HCT116 (cell line): ENCODE data around the gene SLC25A29. TPM values are rescaled to one million over a fixed set of nuclear protein-coding genes. Genes with fewer than 3 reads are reported as not detected.

Experiments used
- ATAC-seq: fragments of 200-7000 bp; cut with Tn5 transposase; 2 replicates; pipeline ENCODE4 v1.9.1; 2020; ENCODE audit warnings: mild to moderate bottlenecking, moderate library complexity
- BruUV-seq: library from RNA; stranded (reverse); fragments of 400-500 nt; replicated peaks from 2 replicates; lab custom pipeline; 2021; lab: Mats Ljungman, UMichigan
- CTCF ChIA-PET: fragments of 300-600 bp; sonication (Branson Sonifier 250); formaldehyde crosslinking; loops from one replicate; lab custom pipeline; 2021; ENCODE audit warnings: antibody characterized with exemption; lab: Charles Lee
- POLR2A ChIA-PET: fragments of 300-600, 350-600 bp; sonication (Branson Sonifier 250); formaldehyde crosslinking; loops from one replicate; lab custom pipeline; 2021; ENCODE audit warnings: antibody characterized with exemption; lab: Charles Lee
- RAD21 ChIA-PET, 2 experiments: fragments of 300-600 bp; sonication (Branson Sonifier 250); formaldehyde crosslinking; loops; one replicate each; lab custom pipeline; 2023; ENCODE audit warnings: low total read pairs in 2 of 2; ENCODE audit not compliant: uncharacterized antibody in 2 of 2, unreplicated experiment in 2 of 2, low non-redundant PET in 1 of 2; lab: Charles Lee
- DNase-seq: peaks from one replicate; pipeline ENCODE4 v3.0.0-alpha.2; 2010; ENCODE audit warnings: low read depth, low spot score
- H2AFZ ChIP-seq: fragments of 200-600 bp; shearing (Covaris generic), sonication (generic); 2 replicates; pipeline ENCODE4 v1.6.1; 2017; ENCODE audit warnings: low read depth, mixed run types, mixed read lengths, antibody characterized with exemption, low read length; ENCODE audit not compliant: poor library complexity, severe bottlenecking
- H3K27ac ChIP-seq: 2 replicates; pipeline ENCODE4 v1.5.1; 2012; ENCODE audit warnings: low read depth, low read length
- H3K27me3 ChIP-seq: fragments of 200-600 bp; sonication (generic); 2 replicates; pipeline ENCODE4 v1.6.1; 2016; ENCODE audit warnings: mixed run types, low read length, mixed read lengths; ENCODE audit not compliant: insufficient read depth
- H3K36me3 ChIP-seq, 2 experiments: fragments of 200-500 bp in 1 of 2; fragments of 200-600 bp in 1 of 2; sonication (Bioruptor generic) in 1 of 2; sonication (generic) in 1 of 2; 2 replicates each; pipeline versions ENCODE4 v1.5.1 to v1.6.1; 2014 to 2016; ENCODE audit warnings: low read length in 2 of 2, inconsistent platforms in 1 of 2, mixed read lengths in 1 of 2, mixed run types in 1 of 2; ENCODE audit not compliant: insufficient read depth in 2 of 2, control insufficient read depth in 1 of 2
- H3K4me1 ChIP-seq, 2 experiments: fragments of 200-600 bp in 1 of 2; sonication (generic) in 1 of 2; 2 replicates each; pipeline versions ENCODE4 v1.5.1 to v1.6.1; 2012 to 2017; ENCODE audit warnings: low read length in 2 of 2, inconsistent platforms in 1 of 2, mild to moderate bottlenecking in 1 of 2, mixed read lengths in 1 of 2, mixed run types in 1 of 2, moderate library complexity in 1 of 2; ENCODE audit not compliant: insufficient read depth in 2 of 2, control insufficient read depth in 1 of 2
- H3K4me2 ChIP-seq: fragments of 200-600 bp; sonication (generic); 2 replicates; pipeline ENCODE4 v1.6.1; 2017; ENCODE audit warnings: mixed run types, low read length, mixed read lengths
- H3K4me3 ChIP-seq, 2 experiments: fragments of 200-600 bp in 1 of 2; sonication (generic) in 1 of 2; replicated peaks in 1 of 2; 2 replicates each; pipeline ENCODE4 v1.5.1; 2011 to 2016; ENCODE audit warnings: low read length in 2 of 2, control low read depth in 1 of 2, low read depth in 1 of 2, mild to moderate bottlenecking in 1 of 2, mixed read lengths in 1 of 2, mixed run types in 1 of 2
- H3K79me2 ChIP-seq: fragments of 200-600 bp; sonication (generic); 2 replicates; pipeline ENCODE4 v1.6.1; 2017; ENCODE audit warnings: mild to moderate bottlenecking, mixed run types, low read length, moderate library complexity, mixed read lengths; ENCODE audit not compliant: insufficient read depth
- H3K9ac ChIP-seq: fragments of 200-600 bp; sonication (generic); 2 replicates; pipeline ENCODE4 v1.6.1; 2016; ENCODE audit warnings: low read length, mixed read lengths
- H3K9me2 ChIP-seq: fragments of 200-600 bp; sonication (generic), shearing (Covaris generic); 2 replicates; pipeline ENCODE4 v1.6.1; 2017; ENCODE audit warnings: mixed run types, mild to moderate bottlenecking, moderate library complexity; ENCODE audit not compliant: insufficient read depth
- H3K9me3 ChIP-seq, 2 experiments: fragments of 200-500 bp in 1 of 2; fragments of 200-600 bp in 1 of 2; sonication (Bioruptor generic) in 1 of 2; sonication (generic) in 1 of 2; 2 replicates each; pipeline ENCODE4 v1.6.1; 2014 to 2017; ENCODE audit warnings: low read length in 2 of 2, mixed read lengths in 2 of 2, inconsistent platforms in 1 of 2, low read depth in 1 of 2, mild to moderate bottlenecking in 1 of 2, mixed run types in 1 of 2, moderate library complexity in 1 of 2; ENCODE audit not compliant: control insufficient read depth in 1 of 2, insufficient read depth in 1 of 2
- H4K20me1 ChIP-seq: fragments of 200-600 bp; sonication (generic), shearing (Covaris generic); 2 replicates; pipeline ENCODE4 v1.6.1; 2017; ENCODE audit warnings: mixed run types, mild to moderate bottlenecking, moderate library complexity; ENCODE audit not compliant: insufficient read depth
- CBX3 ChIP-seq: IDR thresholded peaks from 2 replicates; pipeline ENCODE4 v1.6.1; 2012; ENCODE audit warnings: low read depth
- CEBPB ChIP-seq: IDR thresholded peaks from 2 replicates; pipeline ENCODE4 v1.6.1; 2012; ENCODE audit warnings: low read depth
- ELF1 ChIP-seq: IDR thresholded peaks from 2 replicates; pipeline ENCODE4 v1.6.1; 2012; ENCODE audit warnings: low read depth, borderline replicate concordance
- EZH2 ChIP-seq: fragments of 200-600 bp; sonication (generic); IDR thresholded peaks from 2 replicates; pipeline ENCODE4 v1.6.1; 2017; ENCODE audit warnings: antibody characterized with exemption, mixed run types
- EZH2phosphoT487 ChIP-seq: fragments of 200-600 bp; IDR thresholded peaks from 2 replicates; pipeline ENCODE4 v1.6.1; 2018; ENCODE audit warnings: antibody characterized with exemption, borderline replicate concordance
- FOSL1 ChIP-seq: IDR thresholded peaks from 2 replicates; pipeline ENCODE4 v1.6.1; 2012; ENCODE audit warnings: low read depth
- JUND ChIP-seq: IDR thresholded peaks from 2 replicates; pipeline ENCODE4 v1.6.1; 2012
- POLR2AphosphoS5 ChIP-seq: IDR thresholded peaks from 2 replicates; pipeline ENCODE4 v1.6.1; 2011; ENCODE audit warnings: mild to moderate bottlenecking, low read depth, low read length, moderate library complexity
- RAD21 ChIP-seq: IDR thresholded peaks from 2 replicates; pipeline ENCODE4 v1.6.1; 2012; ENCODE audit warnings: low read depth, mild to moderate bottlenecking
- SIN3A ChIP-seq: IDR thresholded peaks from 2 replicates; pipeline ENCODE4 v1.6.1; 2012; ENCODE audit warnings: low read depth
- SP1 ChIP-seq: IDR thresholded peaks from 2 replicates; pipeline ENCODE4 v1.6.1; 2012; ENCODE audit warnings: low read depth
- SRF ChIP-seq: IDR thresholded peaks from 2 replicates; pipeline ENCODE4 v1.6.1; 2012; ENCODE audit warnings: low read depth
- TCF7L2 ChIP-seq: IDR thresholded peaks from 2 replicates; pipeline ENCODE4 v1.7.0; 2011; ENCODE audit warnings: borderline replicate concordance, inconsistent platforms; ENCODE audit not compliant: insufficient read depth, insufficient read length; ENCODE audit errors: extremely low read depth
- YY1 ChIP-seq: IDR thresholded peaks from 2 replicates; pipeline ENCODE4 v1.6.1; 2011; ENCODE audit warnings: low read length, low read depth, moderate library complexity, mild to moderate bottlenecking; ENCODE audit not compliant: insufficient replicate concordance; ENCODE audit errors: extremely low read depth
- ZNF274 ChIP-seq: fragments of 200-500 bp; sonication (Bioruptor generic); IDR thresholded peaks from 2 replicates; pipeline ENCODE4 v1.6.1; 2014; ENCODE audit warnings: mild to moderate bottlenecking, low read depth, low read length, inconsistent platforms
- intact Hi-C: fragments of 100-400 bp; cut with micrococcal nuclease; formaldehyde crosslinking; loops from 2 replicates; pipeline ENCODE4 v1.10.0; 2022
- total RNA-seq: library from RNA; stranded (reverse); gene quantifications from one replicate; pipeline ENCODE4 v1.2.1, GENCODE V29; 2021; ENCODE audit not compliant: unreplicated experiment
- TF ChIP-seq, protein P1 (sequence below), 3 experiments: fragments of 200-600 bp in 1 of 3; sonication (generic) in 1 of 3; IDR thresholded peaks in 2 of 3; conservative IDR thresholded peaks in 1 of 3; 2 replicates each; pipeline ENCODE4 v1.5.1; 2012 to 2017; ENCODE audit warnings: low read depth in 2 of 3, low read length in 2 of 3, antibody characterized with exemption in 1 of 3, borderline replicate concordance in 1 of 3, control low read depth in 1 of 3, mild to moderate bottlenecking in 1 of 3, mixed read lengths in 1 of 3, mixed run types in 1 of 3, moderate library complexity in 1 of 3; ENCODE audit not compliant: insufficient read depth in 1 of 3
- TF ChIP-seq, protein P2 (sequence below): IDR thresholded peaks from 2 replicates; pipeline ENCODE4 v1.6.1; 2011; ENCODE audit warnings: mild to moderate bottlenecking, low read length, moderate library complexity; ENCODE audit not compliant: insufficient replicate concordance; ENCODE audit errors: extremely low read depth
- TF ChIP-seq, protein P3 (sequence below): IDR thresholded peaks from 2 replicates; pipeline ENCODE4 v1.6.1; 2012; ENCODE audit warnings: low read depth
- TF ChIP-seq, protein P4 (sequence below): IDR thresholded peaks from 2 replicates; pipeline ENCODE4 v1.6.1; 2012

The SLC25A29 gene
- total RNA-seq, 1 experiment from 2014 or later: 38.7 TPM

DNA sequence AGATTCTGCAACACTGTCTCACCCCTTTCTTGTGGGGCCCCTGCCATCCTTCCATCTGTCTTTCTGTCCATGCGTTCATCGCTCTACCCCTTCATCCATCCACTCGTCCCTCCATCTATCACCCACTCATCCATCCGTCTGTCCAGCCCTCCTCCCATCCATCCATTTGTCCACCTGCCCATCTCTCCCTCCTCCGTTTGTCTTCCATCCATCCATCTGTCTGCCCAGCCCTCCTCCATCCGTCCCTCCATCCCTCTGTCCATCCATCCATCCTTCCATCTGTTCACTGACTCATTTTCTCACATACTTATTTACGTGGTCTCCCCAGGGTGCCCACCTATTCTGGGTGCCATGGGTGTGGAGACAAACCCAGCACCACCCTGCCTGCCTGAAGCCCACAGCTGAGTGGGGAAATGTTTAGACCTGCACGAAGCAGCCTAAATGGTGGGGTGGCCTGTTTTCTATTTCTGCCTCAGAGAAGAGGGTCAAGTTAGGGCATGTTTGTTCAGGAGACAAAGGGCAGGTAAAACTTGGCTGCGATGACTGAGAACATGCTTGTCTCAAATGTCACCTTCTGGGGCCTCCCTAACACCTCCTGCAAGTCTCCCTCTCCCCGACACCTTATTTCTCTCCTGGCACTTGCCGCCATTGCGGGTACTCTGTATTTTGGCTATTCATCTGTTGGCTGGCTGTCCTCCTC, 14.1 kb upstream of the SLC25A29 start:
- no peak overlapping the region for H3K4me2 ChIP-seq
- H3K9me3 ChIP-seq: no peaks in the 10 kb centered on the region
- RAD21 ChIA-PET: no interaction called here
- no TSS peak for BruUV-seq
- no peak for TF ChIP-seq SIN3A
- no peak for TF ChIP-seq FOSL1
- no peak for TF ChIP-seq POLR2AphosphoS5
- no peak for TF ChIP-seq EZH2
- no peak for TF ChIP-seq ZNF274
- no peak for TF ChIP-seq SRF
- TF ChIP-seq RAD21: no peak
- TF ChIP-seq YY1: no peak
- no peak for TF ChIP-seq EZH2phosphoT487
- TF ChIP-seq CBX3: no peak
- TF ChIP-seq, protein P1, sequence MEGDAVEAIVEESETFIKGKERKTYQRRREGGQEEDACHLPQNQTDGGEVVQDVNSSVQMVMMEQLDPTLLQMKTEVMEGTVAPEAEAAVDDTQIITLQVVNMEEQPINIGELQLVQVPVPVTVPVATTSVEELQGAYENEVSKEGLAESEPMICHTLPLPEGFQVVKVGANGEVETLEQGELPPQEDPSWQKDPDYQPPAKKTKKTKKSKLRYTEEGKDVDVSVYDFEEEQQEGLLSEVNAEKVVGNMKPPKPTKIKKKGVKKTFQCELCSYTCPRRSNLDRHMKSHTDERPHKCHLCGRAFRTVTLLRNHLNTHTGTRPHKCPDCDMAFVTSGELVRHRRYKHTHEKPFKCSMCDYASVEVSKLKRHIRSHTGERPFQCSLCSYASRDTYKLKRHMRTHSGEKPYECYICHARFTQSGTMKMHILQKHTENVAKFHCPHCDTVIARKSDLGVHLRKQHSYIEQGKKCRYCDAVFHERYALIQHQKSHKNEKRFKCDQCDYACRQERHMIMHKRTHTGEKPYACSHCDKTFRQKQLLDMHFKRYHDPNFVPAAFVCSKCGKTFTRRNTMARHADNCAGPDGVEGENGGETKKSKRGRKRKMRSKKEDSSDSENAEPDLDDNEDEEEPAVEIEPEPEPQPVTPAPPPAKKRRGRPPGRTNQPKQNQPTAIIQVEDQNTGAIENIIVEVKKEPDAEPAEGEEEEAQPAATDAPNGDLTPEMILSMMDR (IDR thresholded peaks at IDR 0.05 in 2 of 3, conservative IDR thresholded peaks at IDR 0.05 in 1 of 3; ENCODE audit: borderline replicate concordance in 1 of 3, insufficient read depth in 1 of 3, low read depth in 2 of 3, low read length in 2 of 3): no peak
- no peak for TF ChIP-seq TCF7L2
- TF ChIP-seq, protein P2, sequence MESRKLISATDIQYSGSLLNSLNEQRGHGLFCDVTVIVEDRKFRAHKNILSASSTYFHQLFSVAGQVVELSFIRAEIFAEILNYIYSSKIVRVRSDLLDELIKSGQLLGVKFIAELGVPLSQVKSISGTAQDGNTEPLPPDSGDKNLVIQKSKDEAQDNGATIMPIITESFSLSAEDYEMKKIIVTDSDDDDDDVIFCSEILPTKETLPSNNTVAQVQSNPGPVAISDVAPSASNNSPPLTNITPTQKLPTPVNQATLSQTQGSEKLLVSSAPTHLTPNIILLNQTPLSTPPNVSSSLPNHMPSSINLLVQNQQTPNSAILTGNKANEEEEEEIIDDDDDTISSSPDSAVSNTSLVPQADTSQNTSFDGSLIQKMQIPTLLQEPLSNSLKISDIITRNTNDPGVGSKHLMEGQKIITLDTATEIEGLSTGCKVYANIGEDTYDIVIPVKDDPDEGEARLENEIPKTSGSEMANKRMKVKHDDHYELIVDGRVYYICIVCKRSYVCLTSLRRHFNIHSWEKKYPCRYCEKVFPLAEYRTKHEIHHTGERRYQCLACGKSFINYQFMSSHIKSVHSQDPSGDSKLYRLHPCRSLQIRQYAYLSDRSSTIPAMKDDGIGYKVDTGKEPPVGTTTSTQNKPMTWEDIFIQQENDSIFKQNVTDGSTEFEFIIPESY: no peak
- TF ChIP-seq CEBPB: no peak
- TF ChIP-seq, protein P3, sequence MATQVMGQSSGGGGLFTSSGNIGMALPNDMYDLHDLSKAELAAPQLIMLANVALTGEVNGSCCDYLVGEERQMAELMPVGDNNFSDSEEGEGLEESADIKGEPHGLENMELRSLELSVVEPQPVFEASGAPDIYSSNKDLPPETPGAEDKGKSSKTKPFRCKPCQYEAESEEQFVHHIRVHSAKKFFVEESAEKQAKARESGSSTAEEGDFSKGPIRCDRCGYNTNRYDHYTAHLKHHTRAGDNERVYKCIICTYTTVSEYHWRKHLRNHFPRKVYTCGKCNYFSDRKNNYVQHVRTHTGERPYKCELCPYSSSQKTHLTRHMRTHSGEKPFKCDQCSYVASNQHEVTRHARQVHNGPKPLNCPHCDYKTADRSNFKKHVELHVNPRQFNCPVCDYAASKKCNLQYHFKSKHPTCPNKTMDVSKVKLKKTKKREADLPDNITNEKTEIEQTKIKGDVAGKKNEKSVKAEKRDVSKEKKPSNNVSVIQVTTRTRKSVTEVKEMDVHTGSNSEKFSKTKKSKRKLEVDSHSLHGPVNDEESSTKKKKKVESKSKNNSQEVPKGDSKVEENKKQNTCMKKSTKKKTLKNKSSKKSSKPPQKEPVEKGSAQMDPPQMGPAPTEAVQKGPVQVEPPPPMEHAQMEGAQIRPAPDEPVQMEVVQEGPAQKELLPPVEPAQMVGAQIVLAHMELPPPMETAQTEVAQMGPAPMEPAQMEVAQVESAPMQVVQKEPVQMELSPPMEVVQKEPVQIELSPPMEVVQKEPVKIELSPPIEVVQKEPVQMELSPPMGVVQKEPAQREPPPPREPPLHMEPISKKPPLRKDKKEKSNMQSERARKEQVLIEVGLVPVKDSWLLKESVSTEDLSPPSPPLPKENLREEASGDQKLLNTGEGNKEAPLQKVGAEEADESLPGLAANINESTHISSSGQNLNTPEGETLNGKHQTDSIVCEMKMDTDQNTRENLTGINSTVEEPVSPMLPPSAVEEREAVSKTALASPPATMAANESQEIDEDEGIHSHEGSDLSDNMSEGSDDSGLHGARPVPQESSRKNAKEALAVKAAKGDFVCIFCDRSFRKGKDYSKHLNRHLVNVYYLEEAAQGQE: no peak
- TF ChIP-seq SP1: no peak
- TF ChIP-seq, protein P4, sequence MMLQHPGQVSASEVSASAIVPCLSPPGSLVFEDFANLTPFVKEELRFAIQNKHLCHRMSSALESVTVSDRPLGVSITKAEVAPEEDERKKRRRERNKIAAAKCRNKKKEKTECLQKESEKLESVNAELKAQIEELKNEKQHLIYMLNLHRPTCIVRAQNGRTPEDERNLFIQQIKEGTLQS: no peak
- no peak for TF ChIP-seq JUND
- no peak for TF ChIP-seq ELF1
- TF ChIP-seq, all 23 proteins: peak for 0
- Histone ChIP-seq H4K20me1 (no peaks in the 10 kb centered on the region), H3K36me3 (no peaks in the 10 kb centered on the region), H2AFZ (no peak overlapping the region), H3K79me2 (no peaks in the 10 kb centered on the region), H3K9me2 (no peaks in the 10 kb centered on the region), H3K27ac (no peak overlapping the region), H3K27me3 (no peaks in the 10 kb centered on the region), H3K4me1 (peaks cover 3 to 13% of the 10 kb centered on the region in 2 experiments; a peak in 3 of 4 replicates), H3K4me3 (no peak overlapping the region), H3K9ac (no peak overlapping the region)
- intact Hi-C loops: no loop called here
- ATAC-seq (no peak), DNase-seq (no peak)
- POLR2A ChIA-PET: no interaction called here
- CTCF ChIA-PET: no interaction called here
